Panc1 (cell line): Measurements from ENCODE around the gene SNTG2. TPM values are rescaled to one million over a fixed set of nuclear protein-coding genes. Genes with fewer than 3 reads are reported as not detected.

Experiments
- ATAC-seq: fragments of 200-7000 bp; cut with Tn5 transposase; 2 replicates; pipeline ENCODE4 v1.9.1; 2020; ENCODE audit warnings: mild to moderate bottlenecking, moderate library complexity
- BruUV-seq: library from RNA; stranded (reverse); fragments of 400-500 nt; replicated peaks from 2 replicates; lab custom pipeline; 2021; lab: Mats Ljungman, UMichigan
- CTCF ChIA-PET: fragments of 300-600 bp; sonication (Branson Sonifier 250); formaldehyde crosslinking; loops from one replicate; lab custom pipeline; 2022; ENCODE audit warnings: antibody characterized with exemption; lab: Charles Lee
- POLR2A ChIA-PET: fragments of 300-600 bp; sonication (Branson Sonifier 250); formaldehyde crosslinking; loops from one replicate; lab custom pipeline; 2022; ENCODE audit warnings: antibody characterized with exemption; lab: Charles Lee
- DNase-seq: peaks from one replicate; pipeline ENCODE4 v3.0.0-alpha.2; 2010; ENCODE audit warnings: low read depth, low spot score
- H3K27ac ChIP-seq: 2 replicates; pipeline ENCODE4 v1.5.1; 2011; ENCODE audit warnings: mild to moderate bottlenecking, low read length, inconsistent platforms
- H3K27me3 ChIP-seq: fragments of 200-500 bp; sonication (Bioruptor generic); 2 replicates; pipeline ENCODE4 v1.6.0; 2014; ENCODE audit warnings: low read length, inconsistent platforms; ENCODE audit not compliant: control insufficient read depth, insufficient read depth
- H3K36me3 ChIP-seq: fragments of 200-500 bp; sonication (Bioruptor generic); 2 replicates; pipeline ENCODE4 v1.5.1; 2014; ENCODE audit warnings: inconsistent platforms, mild to moderate bottlenecking, low read length, moderate library complexity; ENCODE audit not compliant: control insufficient read depth, insufficient read depth
- H3K4me1 ChIP-seq: 2 replicates; pipeline ENCODE4 v1.5.1; 2011; ENCODE audit warnings: inconsistent platforms, mild to moderate bottlenecking, low read length, moderate library complexity; ENCODE audit not compliant: control insufficient read depth, insufficient read depth
- H3K4me3 ChIP-seq, 2 experiments: 2 replicates each; pipeline ENCODE4 v1.5.1; 2011 to 2012; ENCODE audit warnings: low read depth in 2 of 2, low read length in 2 of 2, mild to moderate bottlenecking in 2 of 2, inconsistent platforms in 1 of 2, moderate library complexity in 1 of 2
- H3K9me3 ChIP-seq: fragments of 200-500 bp; sonication (Bioruptor generic); 2 replicates; pipeline ENCODE4 v1.5.1; 2014; ENCODE audit warnings: low read depth, mild to moderate bottlenecking, inconsistent platforms, low read length, moderate library complexity; ENCODE audit not compliant: control insufficient read depth, insufficient read depth
- POLR2AphosphoS5 ChIP-seq: IDR thresholded peaks from 2 replicates; pipeline ENCODE4 v1.6.1; 2012; ENCODE audit warnings: mild to moderate bottlenecking, low read depth, low read length, moderate library complexity
- REST ChIP-seq, 2 experiments: IDR thresholded peaks; 2 replicates each; pipeline ENCODE4 v1.6.1; 2011 to 2012; ENCODE audit warnings: low read depth in 2 of 2, control low read depth in 1 of 2, low read length in 1 of 2, mild to moderate bottlenecking in 1 of 2, moderate library complexity in 1 of 2; ENCODE audit not compliant: insufficient read depth in 1 of 2
- SIN3A ChIP-seq: IDR thresholded peaks from 2 replicates; pipeline ENCODE4 v1.6.1; 2012; ENCODE audit warnings: low read depth, mild to moderate bottlenecking, low read length, moderate library complexity, borderline replicate concordance; ENCODE audit not compliant: insufficient read depth
- TCF7L2 ChIP-seq: IDR thresholded peaks from 2 replicates; pipeline ENCODE4 v1.6.1; 2011; ENCODE audit warnings: mild to moderate bottlenecking, low read depth, low read length, inconsistent platforms
- in situ Hi-C: cut with HindIII; loops from 2 replicates; pipeline ENCODE4 v1.10.0; 2016; ENCODE audit warnings: low sequenced_read_pairs, low pct_unique_long_range_greater_than_20kb
- intact Hi-C: fragments of 100-400 bp; cut with micrococcal nuclease; formaldehyde crosslinking; loops from one replicate; pipeline ENCODE4 v1.10.0; 2022; ENCODE audit not compliant: unreplicated experiment
- total RNA-seq: library from RNA; stranded (reverse); gene quantifications from one replicate; pipeline ENCODE4 v1.2.1, GENCODE V29; 2021; ENCODE audit not compliant: unreplicated experiment
- TF ChIP-seq, protein P1 (sequence below): fragments of 450-650 bp; IDR thresholded peaks from 2 replicates; pipeline ENCODE4 v1.5.1; 2017; ENCODE audit warnings: mild to moderate bottlenecking

Gene SNTG2
- total RNA-seq, 1 experiment from 2014 or later = not detected

GRCh38 chr2:926259-926793 is 24.3 kb upstream of the SNTG2 start:
- in situ Hi-C loops = no loop called here
- intact Hi-C loops = no loop called here
- ATAC-seq (no peak), DNase-seq (no peak)
- Histone ChIP-seq H3K4me3 (no peak overlapping the region), H3K36me3 (no peaks in the 10 kb centered on the region), H3K9me3 (no peaks in the 10 kb centered on the region), H3K4me1 (no peaks in the 10 kb centered on the region), H3K27me3 (peaks cover 3% of the 10 kb centered on the region; the same call in 1 of the 2 replicates), H3K27ac (no peak overlapping the region)
- POLR2A ChIA-PET = no interaction called here
- no peak for TF ChIP-seq SIN3A
- TF ChIP-seq TCF7L2 = no peak
- no peak for TF ChIP-seq POLR2AphosphoS5
- BruUV-seq = no TSS peak
- CTCF ChIA-PET = no interaction called here

DNA sequence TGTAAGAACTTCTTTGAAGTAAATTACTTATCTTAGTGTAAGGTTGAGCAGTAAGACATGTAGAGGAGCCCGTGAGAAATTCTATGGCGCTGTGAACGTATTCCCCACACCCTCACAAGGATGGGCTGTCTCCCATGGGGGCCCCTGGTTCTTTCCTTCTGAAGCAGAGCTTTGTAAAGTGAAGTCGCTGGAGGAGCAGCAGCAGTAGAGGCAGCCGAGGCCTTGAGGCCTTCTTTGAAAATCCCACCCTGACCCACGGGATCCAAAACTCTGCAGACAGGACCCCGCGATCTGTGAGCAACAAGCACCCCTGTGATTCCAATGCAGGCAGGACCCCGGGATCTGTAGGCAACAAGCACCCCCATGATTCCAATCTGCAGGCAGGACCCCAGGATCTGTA is 23.8 kb upstream of the SNTG2 start:
- BruUV-seq = no TSS peak
- DNase-seq = no peak
- in situ Hi-C loops (no loop called here), intact Hi-C loops (no loop called here)
- H3K4me3 ChIP-seq = no peak overlapping the region
- H3K27ac ChIP-seq = no peak overlapping the region
- H3K36me3 ChIP-seq = no peaks in the 10 kb centered on the region
- ATAC-seq = no peak
- no peaks in the 10 kb centered on the region for H3K4me1 ChIP-seq
- ChIA-PET CTCF (no interaction called here), POLR2A (no interaction called here)
- no peak for TF ChIP-seq TCF7L2
- TF ChIP-seq, protein P1, sequence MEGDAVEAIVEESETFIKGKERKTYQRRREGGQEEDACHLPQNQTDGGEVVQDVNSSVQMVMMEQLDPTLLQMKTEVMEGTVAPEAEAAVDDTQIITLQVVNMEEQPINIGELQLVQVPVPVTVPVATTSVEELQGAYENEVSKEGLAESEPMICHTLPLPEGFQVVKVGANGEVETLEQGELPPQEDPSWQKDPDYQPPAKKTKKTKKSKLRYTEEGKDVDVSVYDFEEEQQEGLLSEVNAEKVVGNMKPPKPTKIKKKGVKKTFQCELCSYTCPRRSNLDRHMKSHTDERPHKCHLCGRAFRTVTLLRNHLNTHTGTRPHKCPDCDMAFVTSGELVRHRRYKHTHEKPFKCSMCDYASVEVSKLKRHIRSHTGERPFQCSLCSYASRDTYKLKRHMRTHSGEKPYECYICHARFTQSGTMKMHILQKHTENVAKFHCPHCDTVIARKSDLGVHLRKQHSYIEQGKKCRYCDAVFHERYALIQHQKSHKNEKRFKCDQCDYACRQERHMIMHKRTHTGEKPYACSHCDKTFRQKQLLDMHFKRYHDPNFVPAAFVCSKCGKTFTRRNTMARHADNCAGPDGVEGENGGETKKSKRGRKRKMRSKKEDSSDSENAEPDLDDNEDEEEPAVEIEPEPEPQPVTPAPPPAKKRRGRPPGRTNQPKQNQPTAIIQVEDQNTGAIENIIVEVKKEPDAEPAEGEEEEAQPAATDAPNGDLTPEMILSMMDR = no peak
- no peak for TF ChIP-seq REST (IDR thresholded peaks at IDR 0.05; ENCODE audit: insufficient read depth in 1 of 2, low read depth in 2 of 2, low read length in 1 of 2)
- H3K9me3 ChIP-seq = no peaks in the 10 kb centered on the region
- peaks cover 3% of the 10 kb centered on the region; the same call in 1 of the 2 replicates for H3K27me3 ChIP-seq

- Histone ChIP-seq H3K36me3 (no peaks in the 10 kb centered on the region), H3K9me3 (no peaks in the 10 kb centered on the region), H3K27me3 (no peaks in the 10 kb centered on the region), H3K4me1 (no peaks in the 10 kb centered on the region), H3K4me3 (no peak overlapping the region), H3K27ac (no peak overlapping the region)
- intact Hi-C loops = no loop called here
- in situ Hi-C loops = no loop called here
- ATAC-seq (no peak), DNase-seq (no peak)
- BruUV-seq = no TSS peak
- ChIA-PET POLR2A (no interaction called here), CTCF (no interaction called here)
- TF ChIP-seq, protein P1 = no peak
- no peak for TF ChIP-seq TCF7L2
- no peak for TF ChIP-seq POLR2AphosphoS5
- TF ChIP-seq REST (IDR thresholded peaks at IDR 0.05; ENCODE audit: insufficient read depth in 1 of 2, low read depth in 2 of 2, low read length in 1 of 2) = no peak
- TF ChIP-seq SIN3A = no peak
Observed at GRCh38 chr2:929011-929735, 21.5 kb upstream of the SNTG2 start.
